GM21381 (cell line): ENCODE results near the gene UBAP2.
"Not testable (repeated sequence)": the region's sequence is repeated elsewhere in the genome, so short reads cannot be mapped to it uniquely, and the experiment has no call there.

ENCODE experiments used
- ATAC-seq: cut with Tn5 transposase; IDR thresholded peaks from one replicate; pipeline ENCODE4 v1.9.1; 2021; ENCODE audit warnings: mild to moderate bottlenecking, moderate library complexity; ENCODE audit not compliant: unreplicated experiment

The UBAP2 gene

DNA sequence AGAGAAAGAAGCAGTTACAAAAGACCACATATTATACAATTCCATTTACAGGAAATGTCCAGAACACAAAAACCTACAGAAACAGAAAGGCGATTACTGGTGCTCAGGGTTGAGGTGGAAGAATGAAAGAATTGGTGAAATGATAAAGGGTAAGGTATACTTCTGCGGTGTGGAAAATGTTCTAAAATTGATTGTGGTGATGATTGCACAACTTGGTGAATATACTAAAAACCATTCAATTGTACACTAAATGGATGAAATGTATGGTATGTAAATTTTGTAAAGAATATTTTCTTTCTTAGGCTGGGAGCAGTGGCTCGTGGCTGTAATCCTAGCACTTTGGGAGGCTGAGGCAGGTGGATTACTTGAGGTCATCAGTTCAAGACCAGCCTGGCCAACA, 72.3 kb downstream of the UBAP2 start:
- ATAC-seq: no peak

DNA sequence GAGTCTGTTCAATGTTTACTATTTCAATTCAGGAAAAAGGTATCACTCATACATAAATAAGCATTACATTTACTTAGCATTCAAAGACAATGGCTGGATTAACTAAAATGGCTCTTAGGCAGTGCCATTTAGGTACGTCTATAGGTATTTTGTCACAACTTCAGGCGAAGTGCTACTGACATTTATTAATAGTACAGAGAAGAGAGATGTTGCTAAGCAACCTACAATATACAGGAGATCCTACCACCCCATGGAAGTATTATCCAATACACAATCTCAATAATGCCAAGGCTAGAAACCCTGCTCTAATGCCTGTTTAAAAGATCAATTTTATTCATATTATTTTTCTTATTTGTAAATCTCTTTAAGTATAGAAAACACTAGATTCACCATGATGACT, 76.0 kb downstream of the UBAP2 start:
- no peak for ATAC-seq

DNA sequence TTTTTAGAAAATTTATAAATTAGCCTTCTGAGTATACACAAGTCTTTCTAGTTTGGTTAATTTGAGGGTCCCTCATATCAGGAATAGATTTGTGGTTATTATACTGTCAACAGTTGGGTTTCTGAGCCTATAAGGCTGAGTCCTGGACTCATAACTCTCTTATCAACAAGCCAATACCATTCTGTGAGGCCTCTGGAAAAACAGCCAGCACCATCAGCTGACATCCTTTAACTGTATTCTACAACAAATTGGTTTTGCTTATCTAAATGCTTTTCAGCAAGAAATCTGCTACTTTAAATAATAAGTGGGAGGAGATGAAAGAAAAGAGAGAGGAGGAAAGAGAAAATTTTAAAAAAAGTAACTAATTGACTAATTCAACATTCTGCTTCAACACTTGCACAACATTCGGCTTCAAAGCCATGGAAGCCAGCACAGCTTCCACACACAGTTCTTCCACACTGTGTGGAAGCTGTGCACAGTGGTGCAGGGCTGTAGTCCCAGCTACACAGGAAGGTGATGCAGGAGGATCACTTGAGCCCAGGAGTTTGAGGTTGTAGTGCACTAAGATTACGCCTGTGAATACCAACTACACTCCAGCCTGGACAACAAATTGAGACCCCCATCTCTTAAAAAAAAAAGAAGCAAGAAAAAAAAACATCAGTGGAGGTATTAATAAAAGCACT, 84.5 kb downstream of the UBAP2 start:
- no peak for ATAC-seq

DNA sequence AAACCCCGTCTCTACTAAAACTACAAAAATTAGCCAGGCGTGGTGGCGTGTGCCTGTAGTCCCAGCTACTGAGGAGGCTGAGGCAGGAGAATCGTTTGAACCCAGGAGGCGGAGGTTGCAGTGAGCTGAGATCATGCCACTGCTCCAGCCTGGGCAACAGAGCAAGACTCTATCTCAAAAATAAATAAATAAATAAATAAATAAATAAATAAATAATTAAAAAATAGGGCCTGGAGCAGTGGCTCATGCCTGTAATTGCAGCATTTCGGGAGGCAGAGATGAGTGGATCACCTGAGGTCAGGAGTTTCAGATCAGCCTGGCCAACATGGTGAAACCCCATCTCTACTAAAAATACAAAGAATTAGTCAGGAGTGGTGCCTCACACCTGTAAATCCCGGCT, 86.2 kb downstream of the UBAP2 start:
- ATAC-seq: not testable (repeated sequence)

DNA sequence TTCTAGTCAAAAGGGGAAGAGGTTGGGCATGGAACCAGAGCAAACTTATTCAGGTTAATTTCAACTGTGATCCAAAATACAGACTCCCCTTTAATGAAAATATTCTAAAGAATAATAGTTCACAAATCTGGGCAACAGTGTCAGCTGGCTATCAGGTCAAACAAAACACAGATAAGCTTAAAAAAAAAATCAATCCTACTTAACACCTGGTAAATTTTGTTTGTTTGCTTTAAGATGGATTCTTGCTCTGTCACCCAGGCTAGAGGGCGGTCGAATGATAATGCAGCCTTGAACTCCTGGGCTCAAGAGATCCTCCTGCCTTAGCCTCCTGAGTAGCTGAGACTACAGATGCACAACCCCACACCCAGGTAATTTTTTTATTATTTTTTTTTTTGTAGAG, 89.0 kb downstream of the UBAP2 start:
- no peak for ATAC-seq

DNA sequence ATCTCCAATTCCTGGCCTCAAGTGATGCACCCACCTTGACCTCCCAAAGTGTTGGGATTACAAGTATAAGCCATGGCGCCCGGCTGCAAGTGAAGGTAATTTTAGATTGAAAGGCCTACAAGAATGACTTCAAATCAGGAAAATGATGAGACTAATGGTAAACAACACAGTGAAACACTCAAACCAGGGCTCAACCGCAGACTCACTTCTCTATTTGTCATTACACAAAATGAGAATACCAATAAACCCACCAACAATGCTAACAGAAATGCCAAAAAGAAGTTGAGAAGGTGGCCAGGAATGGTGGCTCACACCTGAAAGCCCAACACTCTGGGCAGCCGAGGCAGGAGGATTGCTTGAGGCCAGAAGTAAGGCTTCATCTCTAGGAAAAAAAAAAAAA, 92.1 kb downstream of the UBAP2 start:
- no peak for ATAC-seq

DNA sequence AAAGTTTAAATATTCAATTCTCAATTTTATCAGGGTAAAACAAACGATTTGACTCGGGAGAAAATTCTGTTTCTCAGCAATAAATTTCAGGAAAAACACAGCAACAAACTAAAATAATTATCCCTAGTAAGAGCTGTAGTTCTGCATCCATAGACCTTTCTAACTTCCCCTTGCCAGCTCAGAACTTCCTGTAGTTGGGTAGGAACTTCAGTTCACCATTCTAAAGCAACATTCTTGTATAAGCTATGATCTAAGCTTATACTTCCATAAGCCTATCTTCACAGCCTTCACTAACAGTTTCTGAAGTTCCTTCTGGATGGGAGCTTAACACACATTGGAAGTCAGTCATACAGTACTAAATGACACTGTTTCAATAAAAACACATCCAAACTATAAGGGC, 96.6 kb downstream of the UBAP2 start:
- no peak for ATAC-seq

DNA sequence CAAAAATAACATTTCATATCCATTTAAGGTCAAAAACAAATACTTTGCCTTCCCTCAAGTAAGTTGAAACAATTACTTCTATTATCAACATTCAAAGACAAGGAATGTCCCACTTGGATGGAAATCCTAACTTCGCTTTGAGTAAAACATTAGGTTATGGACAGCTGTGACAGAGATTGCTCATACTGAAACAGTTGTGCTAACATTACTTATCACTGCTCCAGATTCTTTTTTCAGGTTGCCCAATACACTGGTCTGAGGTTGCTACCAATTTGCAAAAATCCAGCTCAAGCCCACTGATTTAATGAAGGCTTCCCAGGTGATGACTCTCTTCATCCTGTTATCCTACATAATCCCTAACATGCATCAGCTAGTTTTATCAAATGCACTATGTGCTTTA, 98.3 kb downstream of the UBAP2 start:
- no peak for ATAC-seq

DNA sequence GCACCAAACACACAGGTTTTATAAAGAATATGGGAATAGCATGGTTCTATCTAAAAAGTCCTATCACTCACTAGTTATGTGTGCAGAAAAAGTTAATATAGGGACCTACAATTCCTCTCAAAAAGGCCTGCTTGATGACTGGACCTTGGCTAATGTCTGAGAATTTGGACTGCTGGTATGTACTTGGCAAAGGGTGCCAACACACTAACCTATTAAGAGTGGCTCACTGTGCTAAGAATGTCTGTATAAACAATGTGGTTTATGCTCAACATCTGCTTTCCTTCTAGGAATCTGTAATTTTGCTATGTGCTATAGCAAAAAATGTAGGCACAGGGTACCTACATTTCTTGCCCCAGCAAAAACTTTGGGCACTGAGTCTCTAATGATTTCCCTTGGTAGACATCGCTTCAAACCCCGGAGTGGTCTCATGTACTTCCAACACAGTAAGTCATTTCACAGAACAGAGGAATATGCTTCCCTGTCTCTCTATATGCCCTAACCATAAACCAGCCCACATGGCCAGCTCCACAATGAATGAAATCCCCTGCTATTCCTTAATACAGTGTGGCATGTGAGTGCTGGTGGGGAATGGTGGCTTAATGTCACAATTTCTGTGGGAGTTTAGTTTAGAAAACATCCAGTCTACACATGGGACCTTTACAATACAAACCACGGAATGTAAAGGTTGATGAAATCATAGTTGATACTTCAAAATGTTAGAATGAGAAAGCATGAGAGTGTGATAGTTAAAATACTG, 101.7 kb downstream of the UBAP2 start:
- no peak for ATAC-seq

DNA sequence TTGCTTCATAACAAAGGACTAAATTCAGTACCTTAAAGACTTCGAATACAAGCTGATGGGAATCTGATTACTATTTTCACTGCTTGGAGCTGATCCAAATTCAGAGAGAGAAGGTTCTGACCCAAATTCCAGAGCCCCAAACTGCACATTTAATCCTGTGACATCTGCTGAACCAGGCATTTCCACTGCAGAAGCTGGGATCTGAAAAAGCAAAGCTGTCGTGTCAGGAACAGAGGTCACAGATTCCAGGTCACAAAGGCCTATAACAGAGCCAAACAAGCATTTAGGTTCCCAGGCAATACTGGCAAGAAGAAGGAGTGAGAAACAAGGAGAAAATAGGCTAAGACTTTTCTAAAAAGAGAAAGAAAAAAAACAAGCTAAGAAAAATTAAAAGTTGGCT, 105.3 kb downstream of the UBAP2 start:
- ATAC-seq: no peak

DNA sequence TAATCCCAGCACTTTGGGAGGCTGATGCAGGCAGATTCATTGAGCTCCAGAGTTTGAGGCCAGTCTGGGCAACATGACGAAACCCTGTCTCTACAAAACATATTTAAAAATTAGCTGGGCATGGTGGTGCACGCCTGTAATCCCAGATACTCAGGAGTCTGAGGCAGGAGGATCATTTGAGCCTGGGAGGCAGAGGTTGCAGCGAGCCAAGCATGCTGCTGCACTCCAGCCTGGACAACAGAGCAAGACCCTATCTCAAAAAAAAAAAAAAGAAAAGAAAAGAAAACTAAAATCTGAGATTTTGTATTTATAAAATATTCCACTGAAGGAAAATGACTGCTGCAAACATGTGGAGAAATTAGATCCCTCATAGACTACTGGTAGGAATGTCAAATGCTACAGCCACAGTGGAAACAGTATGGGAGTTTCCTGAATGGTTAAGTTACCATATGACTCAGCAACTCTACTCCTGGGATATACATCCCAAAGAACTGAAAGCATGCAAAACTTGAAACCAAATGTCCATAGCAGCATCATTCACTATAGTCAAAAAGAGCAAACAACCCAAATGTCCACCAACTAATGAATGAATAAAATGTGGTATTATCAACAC, 106.1 kb downstream of the UBAP2 start:
- no peak for ATAC-seq

DNA sequence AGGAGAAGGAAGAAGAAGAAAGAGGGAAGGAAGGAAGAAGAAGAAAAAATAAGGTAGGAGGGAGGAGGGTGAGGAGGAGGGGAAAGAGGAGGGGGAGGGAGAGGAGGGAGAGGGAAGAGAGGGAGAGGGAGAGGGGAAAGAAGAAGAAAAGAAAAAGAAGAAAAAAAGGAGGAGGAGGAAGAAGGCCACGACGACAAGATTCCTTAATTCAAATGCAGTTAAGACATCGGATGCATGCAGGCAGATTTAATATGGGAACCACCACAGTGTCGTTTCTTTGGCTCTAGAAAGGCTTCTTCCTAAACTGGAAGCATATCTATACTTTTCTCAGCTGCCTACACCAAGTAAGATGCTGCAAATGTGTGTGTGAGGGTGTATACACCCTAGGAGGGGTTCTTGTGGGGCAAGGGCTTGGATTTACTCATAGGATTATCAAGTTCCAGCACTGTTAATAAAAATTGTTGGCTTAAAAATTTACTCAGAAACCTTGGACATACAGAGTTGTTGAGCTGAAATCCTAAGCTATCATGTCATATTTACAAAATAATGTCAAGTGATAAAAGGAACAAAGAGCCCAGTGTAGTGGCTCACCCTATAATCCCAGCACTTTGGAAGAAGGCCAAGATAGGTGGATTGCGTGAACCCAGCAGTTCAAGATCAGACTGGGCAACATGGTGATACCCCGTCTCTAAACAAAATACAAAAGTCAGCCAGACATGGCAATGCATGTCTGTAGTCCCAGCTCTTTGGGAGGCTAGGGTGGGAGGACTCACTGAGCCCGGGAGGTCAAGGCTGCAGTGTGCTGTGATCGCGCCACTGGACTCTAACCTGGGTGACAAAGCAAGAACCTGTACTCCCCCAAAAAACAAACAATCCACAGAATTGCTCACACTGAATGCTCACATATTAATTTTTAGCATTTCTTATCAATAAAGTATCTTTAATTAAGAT, 108.5 kb downstream of the UBAP2 start:
- ATAC-seq: no peak

DNA sequence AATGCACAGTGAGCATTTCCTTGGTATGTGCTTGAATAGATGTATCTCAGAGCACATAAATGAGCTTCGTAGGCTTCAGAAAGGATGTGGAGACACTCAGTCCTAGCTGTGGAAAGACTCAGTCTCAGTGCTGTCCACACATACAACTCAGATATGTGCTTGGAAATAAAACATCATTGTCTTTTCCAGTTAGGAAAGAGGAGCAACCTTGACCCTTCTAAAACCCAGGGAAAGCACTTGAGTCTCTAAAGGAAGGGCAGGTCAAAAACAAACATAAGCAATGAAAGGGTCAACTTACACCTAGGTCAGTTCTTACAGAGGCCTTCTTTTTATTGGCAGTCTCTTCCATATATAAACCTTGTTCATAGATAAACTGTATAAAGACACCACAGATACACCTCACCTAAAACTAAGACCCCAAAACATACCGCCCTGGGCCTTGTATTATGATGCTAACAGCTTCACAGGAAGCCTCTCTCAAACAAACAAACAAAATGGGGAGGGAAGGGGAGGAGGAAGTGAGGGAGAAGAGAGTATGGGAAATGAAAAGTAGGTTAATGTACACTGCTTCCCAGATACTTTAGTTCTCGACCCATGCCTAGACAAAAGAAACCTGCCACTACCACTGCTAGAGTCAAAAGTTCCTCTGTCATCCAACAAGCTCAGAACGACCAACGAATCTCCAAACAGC, 114.4 kb downstream of the UBAP2 start:
- ATAC-seq: no peak

DNA sequence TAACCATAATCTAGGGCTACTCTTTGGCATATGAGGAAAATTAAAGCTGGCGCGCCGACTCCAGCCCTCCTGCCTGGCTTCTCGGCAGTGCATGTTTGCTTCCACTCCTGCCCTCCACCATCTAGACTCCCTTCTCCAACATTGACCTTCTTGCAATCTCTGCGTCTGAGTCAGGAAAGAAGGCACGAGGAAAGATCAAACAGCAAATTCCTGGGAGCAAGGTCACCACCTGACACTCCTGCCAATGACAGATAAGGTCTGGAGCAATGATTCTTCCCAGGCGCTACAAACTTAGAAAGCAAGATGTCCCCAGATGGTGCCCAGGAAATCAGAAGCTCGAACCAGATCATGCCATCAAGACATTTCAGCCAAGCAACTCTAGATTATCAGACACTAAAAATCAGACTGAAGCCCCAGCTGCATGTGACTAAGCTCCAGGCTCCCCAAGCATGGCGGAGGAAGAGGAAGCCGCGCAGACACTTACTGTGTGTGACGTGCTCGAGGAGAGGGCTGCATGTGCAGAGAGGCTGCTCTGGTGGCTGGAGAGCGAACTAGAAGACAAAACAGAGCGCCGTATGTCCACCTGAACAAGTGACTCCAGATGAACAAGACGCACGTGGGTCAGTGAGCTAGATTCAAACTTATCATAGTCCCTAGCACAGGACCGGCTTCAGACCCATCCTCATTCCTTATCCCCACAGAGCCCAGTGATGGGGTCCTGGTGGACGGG, 116.4 kb downstream of the UBAP2 start:
- no peak for ATAC-seq

DNA sequence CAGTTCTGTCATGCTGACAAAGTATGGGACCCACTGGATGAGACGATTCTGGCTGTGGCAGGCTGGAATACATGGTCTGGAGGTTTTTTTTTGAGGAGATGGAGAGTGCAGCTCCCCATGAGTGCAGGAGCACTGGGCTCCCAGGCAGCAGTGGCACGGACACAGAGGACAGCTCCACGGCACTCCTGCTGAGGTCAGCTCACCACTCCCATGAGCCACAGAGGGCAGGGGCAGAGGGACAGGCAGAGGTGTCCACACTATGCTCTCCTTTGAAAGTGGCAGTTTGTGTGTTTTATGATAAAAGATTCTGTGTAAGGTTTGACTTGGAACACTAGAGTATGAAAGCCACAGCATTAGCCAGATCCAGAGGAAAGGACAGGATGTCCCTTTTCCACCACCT, 117.4 kb downstream of the UBAP2 start:
- ATAC-seq: no peak

DNA sequence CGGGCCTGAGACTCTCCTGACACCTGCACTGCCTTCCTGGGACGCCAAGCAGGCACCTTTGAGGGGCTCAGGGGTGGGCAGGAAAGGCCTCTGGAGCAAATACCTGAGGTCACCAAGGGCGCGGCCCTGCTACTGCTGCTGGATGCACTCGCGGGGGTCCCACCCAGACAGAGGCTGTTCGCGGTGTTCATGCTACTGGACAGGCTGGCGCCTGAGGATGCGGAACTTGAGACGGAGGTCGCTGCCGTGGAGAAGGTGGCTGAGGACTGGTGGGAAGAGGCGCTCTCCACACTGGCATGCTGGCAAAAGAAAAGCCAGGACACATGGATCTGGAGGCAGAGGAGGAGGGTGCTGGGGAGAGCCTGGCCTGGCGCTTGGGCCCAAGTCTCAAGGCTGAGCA, 121.0 kb downstream of the UBAP2 start:
- no peak for ATAC-seq

DNA sequence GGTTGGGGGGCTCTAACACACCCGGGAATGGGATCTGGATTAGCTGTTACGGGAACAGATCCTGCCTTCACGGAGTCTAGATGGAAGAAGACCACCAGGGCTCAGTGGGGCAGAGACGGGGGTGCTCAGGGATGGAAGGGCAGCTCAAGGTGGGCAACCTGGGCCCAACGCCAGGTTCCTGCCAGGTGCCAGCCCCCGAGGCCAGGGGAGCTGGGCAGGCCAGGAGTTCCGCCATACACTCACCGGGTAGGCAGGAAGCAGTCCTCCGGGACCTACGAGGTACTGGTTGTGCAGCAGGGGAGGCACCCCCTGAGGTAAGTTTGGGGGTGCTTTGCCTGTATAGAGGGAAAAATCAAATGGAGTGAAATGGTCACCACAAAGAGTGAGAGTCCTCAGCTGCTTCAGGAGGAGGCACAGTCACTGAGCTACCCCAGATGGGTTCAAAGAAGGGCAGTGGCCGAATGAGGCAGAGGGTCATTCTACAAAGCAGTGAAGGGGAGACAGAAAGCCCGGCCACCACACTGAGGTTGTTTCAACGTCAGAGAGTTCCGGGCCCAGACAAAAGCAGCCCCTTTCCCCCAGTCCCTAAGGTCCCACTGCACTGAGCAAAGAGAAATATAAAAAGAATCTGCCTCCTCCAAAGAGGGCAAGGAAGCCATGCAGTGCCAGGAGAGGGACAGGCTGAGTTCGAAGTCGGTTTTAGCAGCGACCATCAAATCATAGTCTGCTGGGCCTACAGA, 121.8 kb downstream of the UBAP2 start:
- no peak for ATAC-seq

DNA sequence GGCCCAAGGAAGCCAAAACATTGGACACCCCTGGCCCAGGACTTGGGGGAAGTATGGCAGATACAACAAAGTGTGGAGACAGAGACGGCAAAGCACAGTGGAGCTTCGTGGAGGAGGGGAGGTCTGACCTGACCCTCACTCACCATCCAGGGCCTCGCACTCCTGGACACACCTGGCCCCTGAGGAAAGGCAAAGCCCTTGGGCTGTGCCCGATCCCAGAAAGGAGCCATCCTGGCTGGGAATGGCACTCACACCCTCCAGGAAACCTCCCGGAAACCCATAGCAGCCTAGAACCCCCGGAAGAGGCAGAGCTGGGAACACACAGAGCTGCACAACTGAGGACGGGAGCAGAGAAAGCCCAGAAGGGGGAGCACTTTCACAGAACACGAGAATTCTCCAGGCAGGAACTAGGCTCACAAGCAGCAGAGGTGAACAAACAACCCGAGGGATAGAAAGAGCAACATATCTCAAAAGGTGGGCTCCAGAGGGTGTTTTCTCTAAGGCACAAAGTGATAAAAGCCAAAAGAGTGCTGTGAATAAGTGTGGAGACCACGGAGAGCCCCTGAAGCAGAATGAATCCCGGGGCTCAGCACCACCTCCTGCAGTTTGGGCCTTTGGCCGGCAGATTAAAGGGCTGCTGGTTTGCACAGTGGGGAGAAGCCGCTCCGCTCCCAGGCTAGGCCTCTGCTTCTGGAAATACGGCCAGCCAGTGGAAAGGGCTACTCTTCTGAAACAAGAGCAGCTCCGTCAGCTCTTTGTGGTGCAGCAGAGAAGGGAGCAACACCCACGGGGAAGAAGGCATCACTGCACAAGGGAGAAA, 123.5 kb downstream of the UBAP2 start:
- no peak for ATAC-seq
